ENCODE measurements around the gene TMEM175.

- TF ChIP-seq CTCF (IDR thresholded peaks at IDR 0.05; ENCODE audit: low read depth, low read length, poor library complexity, severe bottlenecking) (no peak), EZH2phosphoT487 (IDR thresholded peaks at IDR 0.05; ENCODE audit: borderline replicate concordance, low read length) (no peak)
Observed at GRCh38 chr4:982814-983213, 50.6 kb downstream of the TMEM175 start.
